HL-60 (cell line): Measurements from ENCODE around the gene FBH1.

Experiments used
- DNase-seq, 2 experiments: peaks; one replicate each; pipeline ENCODE4 v3.0.0-alpha.2; 2010 to 2020; ENCODE audit warnings: low read depth in 1 of 2, low spot score in 1 of 2
- H3K27ac ChIP-seq: fragments of 250-450 bp; sonication (Bioruptor Pico); replicated peaks from 2 replicates; pipeline ENCODE4 v1.5.1; 2020; ENCODE audit warnings: mild to moderate bottlenecking, moderate library complexity
- H3K27me3 ChIP-seq: fragments of 250-450 bp; sonication (Bioruptor Pico); 2 replicates; pipeline ENCODE4 v1.5.1; 2021; ENCODE audit warnings: mild to moderate bottlenecking, moderate library complexity; ENCODE audit not compliant: insufficient read depth, poor library complexity, severe bottlenecking
- H3K4me3 ChIP-seq: replicated peaks from 2 replicates; pipeline ENCODE4 v1.5.1; 2011; ENCODE audit warnings: mild to moderate bottlenecking, control low read depth, low read length; ENCODE audit not compliant: insufficient read depth
- GABPA ChIP-seq: IDR thresholded peaks from 2 replicates; pipeline ENCODE4 v1.6.1; 2012; ENCODE audit warnings: low read depth
- POLR2AphosphoS5 ChIP-seq: IDR thresholded peaks from 2 replicates; pipeline ENCODE4 v1.6.1; 2012; ENCODE audit warnings: low read depth
- REST ChIP-seq: IDR thresholded peaks from 2 replicates; pipeline ENCODE4 v1.6.1; 2012; ENCODE audit warnings: low read depth; ENCODE audit not compliant: insufficient replicate concordance
- SPI1 ChIP-seq: IDR thresholded peaks from 2 replicates; pipeline ENCODE4 v1.6.1; 2012; ENCODE audit warnings: low read depth, mild to moderate bottlenecking, borderline replicate concordance
- TF ChIP-seq, protein P1 (sequence below): IDR thresholded peaks from one replicate; pipeline ENCODE4 v1.5.1; 2011; ENCODE audit warnings: low read length, control low read depth, inconsistent platforms; ENCODE audit not compliant: insufficient read depth

Gene FBH1

DNA sequence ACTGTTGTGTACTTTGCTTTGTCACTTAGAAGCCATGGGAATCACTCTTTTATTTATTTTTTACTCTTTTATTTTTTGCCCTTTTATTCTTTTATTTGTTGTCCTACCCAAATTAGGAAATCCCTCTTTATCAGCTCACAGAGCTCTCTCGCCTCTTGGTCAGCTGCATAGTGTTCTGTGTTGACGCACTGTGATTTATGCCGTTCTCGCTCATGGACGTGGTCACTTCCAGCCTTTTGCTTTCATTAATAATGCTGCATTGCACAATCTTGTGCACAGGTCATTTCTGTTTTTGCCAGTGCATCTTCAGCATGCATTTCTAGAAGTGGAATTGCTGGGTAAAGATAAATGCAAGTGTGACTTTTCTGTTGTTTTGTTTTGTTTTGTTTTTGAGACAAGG lies 42.3 kb downstream of the FBH1 start:
- H3K27me3 ChIP-seq = no peaks in the 10 kb centered on the region
- TF ChIP-seq, protein P1, sequence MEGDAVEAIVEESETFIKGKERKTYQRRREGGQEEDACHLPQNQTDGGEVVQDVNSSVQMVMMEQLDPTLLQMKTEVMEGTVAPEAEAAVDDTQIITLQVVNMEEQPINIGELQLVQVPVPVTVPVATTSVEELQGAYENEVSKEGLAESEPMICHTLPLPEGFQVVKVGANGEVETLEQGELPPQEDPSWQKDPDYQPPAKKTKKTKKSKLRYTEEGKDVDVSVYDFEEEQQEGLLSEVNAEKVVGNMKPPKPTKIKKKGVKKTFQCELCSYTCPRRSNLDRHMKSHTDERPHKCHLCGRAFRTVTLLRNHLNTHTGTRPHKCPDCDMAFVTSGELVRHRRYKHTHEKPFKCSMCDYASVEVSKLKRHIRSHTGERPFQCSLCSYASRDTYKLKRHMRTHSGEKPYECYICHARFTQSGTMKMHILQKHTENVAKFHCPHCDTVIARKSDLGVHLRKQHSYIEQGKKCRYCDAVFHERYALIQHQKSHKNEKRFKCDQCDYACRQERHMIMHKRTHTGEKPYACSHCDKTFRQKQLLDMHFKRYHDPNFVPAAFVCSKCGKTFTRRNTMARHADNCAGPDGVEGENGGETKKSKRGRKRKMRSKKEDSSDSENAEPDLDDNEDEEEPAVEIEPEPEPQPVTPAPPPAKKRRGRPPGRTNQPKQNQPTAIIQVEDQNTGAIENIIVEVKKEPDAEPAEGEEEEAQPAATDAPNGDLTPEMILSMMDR = no peak
- TF ChIP-seq GABPA = no peak
- TF ChIP-seq REST = no peak
- no peak for TF ChIP-seq POLR2AphosphoS5
- TF ChIP-seq SPI1 = no peak
- no peak overlapping the region for H3K4me3 ChIP-seq
- no peak for DNase-seq
- no peak overlapping the region for H3K27ac ChIP-seq

DNA sequence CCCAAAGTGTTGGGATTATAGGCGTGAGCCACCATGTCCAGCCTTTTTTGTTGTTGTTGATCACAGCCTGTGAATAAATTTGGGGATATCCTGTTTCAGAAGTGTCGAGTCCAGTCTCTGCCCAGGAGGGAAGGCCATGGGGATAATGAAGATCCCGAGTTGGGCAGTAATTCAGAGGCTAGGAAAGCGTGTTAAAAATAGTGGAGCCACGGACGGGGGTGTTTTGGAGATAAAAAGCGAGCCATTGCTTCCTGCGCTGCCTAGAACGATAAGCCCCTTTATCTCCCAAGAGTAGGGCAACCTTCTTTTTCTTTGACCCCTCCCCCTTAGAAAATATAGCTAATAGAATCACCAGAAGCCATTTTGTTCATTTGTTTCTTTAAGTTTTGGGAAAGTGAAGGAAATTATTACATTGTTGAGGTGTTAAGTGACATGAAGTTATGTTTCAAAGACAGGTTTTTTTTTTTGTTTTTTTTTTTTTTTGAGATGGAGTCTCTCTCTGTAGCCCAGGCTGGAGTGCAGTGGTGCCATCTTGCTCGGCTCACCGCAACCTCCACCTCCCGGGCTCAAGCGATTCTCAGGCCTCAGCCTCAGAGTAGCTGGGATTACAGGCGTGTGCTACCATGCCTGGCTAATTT lies 44.0 kb downstream of the FBH1 start:
- Histone ChIP-seq H3K27me3 (no peaks in the 10 kb centered on the region), H3K4me3 (no peak overlapping the region), H3K27ac (no peak overlapping the region)
- TF ChIP-seq SPI1 = no peak
- no peak for TF ChIP-seq POLR2AphosphoS5
- TF ChIP-seq GABPA = no peak
- TF ChIP-seq REST = no peak
- TF ChIP-seq, protein P1 = no peak
- no peak for DNase-seq

GRCh38 chr10:5935628-5936027 lies 45.6 kb downstream of the FBH1 start:
- no peak overlapping the region for H3K4me3 ChIP-seq
- no peak overlapping the region for H3K27ac ChIP-seq
- no peaks in the 10 kb centered on the region for H3K27me3 ChIP-seq
- DNase-seq = no peak
- TF ChIP-seq POLR2AphosphoS5 (no peak), REST (no peak), GABPA (no peak), SPI1 (no peak)
- TF ChIP-seq, protein P1 = no peak
